IMR-90 (cell line): ENCODE results near the gene SPNS1. TPM values are rescaled to one million over a fixed set of nuclear protein-coding genes. Genes with fewer than 3 reads are reported as not detected.

Experiments
- ATAC-seq: fragments of 200-7000 bp; cut with Tn5 transposase; 2 replicates; pipeline ENCODE4 v1.9.1; 2020; ENCODE audit warnings: low read depth, mild to moderate bottlenecking, moderate library complexity
- BruUV-seq: library from RNA; stranded (reverse); fragments of 400-500 nt; replicated peaks from 2 replicates; lab custom pipeline; 2021; lab: Mats Ljungman, UMichigan
- CTCF ChIA-PET: fragments of 300-600 bp; formaldehyde crosslinking; extraction: SDS; loops from one replicate; lab custom pipeline; 2021; ENCODE audit warnings: antibody characterized with exemption; lab: Yijun Ruan, JAX
- POLR2A ChIA-PET: fragments of 300-600 bp; sonication (Branson Sonifier 250); formaldehyde crosslinking; loops from one replicate; lab custom pipeline; 2022; ENCODE audit warnings: antibody characterized with exemption; ENCODE audit not compliant: unreplicated experiment; lab: Charles Lee
- DNase-seq: peaks from one replicate; pipeline ENCODE4 v3.0.0; 2013
- H2AFZ ChIP-seq: replicated peaks from 2 replicates; pipeline ENCODE3; 2013; ENCODE audit warnings: low read length, mild to moderate bottlenecking; ENCODE audit not compliant: poor library complexity
- H2AK5ac ChIP-seq: 2 replicates; pipeline ENCODE4 v1.6.1; 2013; ENCODE audit warnings: low read depth, low read length, inconsistent platforms
- H2AK9ac ChIP-seq: replicated peaks from 2 replicates; pipeline ENCODE3; 2013; ENCODE audit warnings: mild to moderate bottlenecking, low read depth, low read length, moderate library complexity; ENCODE audit not compliant: poor library complexity
- H2BK120ac ChIP-seq: 2 replicates; pipeline ENCODE4 v1.6.1; 2013; ENCODE audit warnings: low read depth, low read length, inconsistent platforms
- H2BK15ac ChIP-seq: 3 replicates; pipeline ENCODE4 v1.6.1; 2013; ENCODE audit warnings: low read depth, low read length, inconsistent platforms
- H2BK20ac ChIP-seq: 2 replicates; pipeline ENCODE4 v1.6.1; 2013; ENCODE audit warnings: low read depth, mild to moderate bottlenecking, inconsistent platforms, low read length, moderate library complexity
- H2BK5ac ChIP-seq: 2 replicates; pipeline ENCODE4 v1.6.1; 2013; ENCODE audit warnings: mild to moderate bottlenecking, low read depth, low read length, inconsistent platforms; ENCODE audit not compliant: poor library complexity, severe bottlenecking
- H3K14ac ChIP-seq: replicated peaks from 2 replicates; pipeline ENCODE4 v1.6.1; 2013; ENCODE audit warnings: low read depth, low read length, inconsistent platforms
- H3K18ac ChIP-seq: 2 replicates; pipeline ENCODE4 v1.6.1; 2013; ENCODE audit warnings: low read depth, low read length, control low read depth
- H3K23ac ChIP-seq: 2 replicates; pipeline ENCODE4 v1.6.1; 2013; ENCODE audit warnings: low read depth, low read length, inconsistent platforms
- H3K27ac ChIP-seq: 2 replicates; pipeline ENCODE4 v1.5.1; 2013; ENCODE audit warnings: mild to moderate bottlenecking, control low read depth, low read length; ENCODE audit not compliant: insufficient read depth
- H3K27me3 ChIP-seq: 2 replicates; pipeline ENCODE4 v1.6.1; 2013; ENCODE audit warnings: low read length; ENCODE audit not compliant: control insufficient read depth, insufficient read depth
- H3K36me3 ChIP-seq: 2 replicates; pipeline ENCODE4 v1.6.1; 2013; ENCODE audit warnings: low read length, mixed read lengths; ENCODE audit not compliant: control insufficient read depth, insufficient read depth
- H3K4ac ChIP-seq: 2 replicates; pipeline ENCODE4 v1.6.1; 2013; ENCODE audit warnings: low read depth, low read length, inconsistent platforms
- H3K4me1 ChIP-seq: 2 replicates; pipeline ENCODE4 v1.6.1; 2013; ENCODE audit warnings: low read length, mixed read lengths; ENCODE audit not compliant: control insufficient read depth, insufficient read depth
- H3K4me2 ChIP-seq: 2 replicates; pipeline ENCODE4 v1.6.1; 2013; ENCODE audit warnings: low read depth, mild to moderate bottlenecking, control low read depth, low read length, moderate library complexity
- H3K4me3 ChIP-seq: 2 replicates; pipeline ENCODE4 v1.5.1; 2013; ENCODE audit warnings: low read depth, mild to moderate bottlenecking, control low read depth, low read length, moderate library complexity; ENCODE audit not compliant: insufficient read depth
- H3K56ac ChIP-seq: 2 replicates; pipeline ENCODE4 v1.6.1; 2013; ENCODE audit warnings: low read length, inconsistent platforms; ENCODE audit not compliant: insufficient read depth; ENCODE audit errors: extremely low read depth
- H3K79me1 ChIP-seq, 2 experiments: 2 replicates each; pipeline ENCODE4 v1.6.1; 2013; ENCODE audit warnings: low read length in 2 of 2, inconsistent platforms in 1 of 2, low read depth in 1 of 2
- H3K9ac ChIP-seq: 2 replicates; pipeline ENCODE4 v1.6.1; 2013; ENCODE audit warnings: low read depth, low read length, control low read depth
- H3K9me1 ChIP-seq: 2 replicates; pipeline ENCODE4 v1.6.1; 2013; ENCODE audit warnings: low read length, inconsistent platforms; ENCODE audit not compliant: insufficient read depth
- H3K9me3 ChIP-seq: 2 replicates; pipeline ENCODE4 v1.6.1; 2013; ENCODE audit warnings: low read length; ENCODE audit not compliant: control insufficient read depth, insufficient read depth
- H4K20me1 ChIP-seq: 2 replicates; pipeline ENCODE4 v1.6.1; 2013; ENCODE audit warnings: low read length, inconsistent platforms; ENCODE audit not compliant: insufficient read depth
- H4K5ac ChIP-seq: 2 replicates; pipeline ENCODE4 v1.6.1; 2013; ENCODE audit warnings: mild to moderate bottlenecking, low read depth, low read length, control low read depth
- H4K8ac ChIP-seq, 2 experiments: 2 replicates each; pipeline ENCODE4 v1.6.1; 2013; ENCODE audit warnings: low read depth in 2 of 2, low read length in 2 of 2, control low read depth in 1 of 2, inconsistent platforms in 1 of 2
- H4K91ac ChIP-seq: 2 replicates; pipeline ENCODE4 v1.6.1; 2013; ENCODE audit warnings: low read depth, low read length, inconsistent platforms; ENCODE audit not compliant: insufficient read depth
- BHLHE40 ChIP-seq: fragments of 150-350 bp; IDR thresholded peaks from 2 replicates; pipeline ENCODE4 v1.6.1; 2016; ENCODE audit warnings: mild to moderate bottlenecking, low read depth, low read length
- CEBPB ChIP-seq: IDR thresholded peaks from 2 replicates; pipeline ENCODE4 v1.6.1; 2012; ENCODE audit warnings: low read depth, low read length, improper control_type of control experiment
- CHD1 ChIP-seq: IDR thresholded peaks from 2 replicates; pipeline ENCODE4 v1.6.1; 2012; ENCODE audit warnings: low read depth, low read length, improper control_type of control experiment
- ELK1 ChIP-seq: fragments of 150-350 bp; IDR thresholded peaks from 2 replicates; pipeline ENCODE4 v1.6.1; 2016; ENCODE audit warnings: low read depth, mild to moderate bottlenecking, low read length, moderate library complexity, borderline replicate concordance
- FOS ChIP-seq: fragments of 150-350 bp; IDR thresholded peaks from 2 replicates; pipeline ENCODE4 v1.6.1; 2016; ENCODE audit warnings: low read depth, low read length
- MAFK ChIP-seq: IDR thresholded peaks from 2 replicates; pipeline ENCODE4 v1.6.1; 2012; ENCODE audit warnings: low read depth, low read length, improper control_type of control experiment
- MAZ ChIP-seq: IDR thresholded peaks from 2 replicates; pipeline ENCODE4 v1.6.1; 2012; ENCODE audit warnings: low read depth, mild to moderate bottlenecking, low read length, improper control_type of control experiment, moderate library complexity, borderline replicate concordance
- MXI1 ChIP-seq: IDR thresholded peaks from 2 replicates; pipeline ENCODE4 v1.6.1; 2012; ENCODE audit warnings: low read depth, mild to moderate bottlenecking, low read length, moderate library complexity, borderline replicate concordance
- NFE2L2 ChIP-seq: fragments of 150-350 bp; IDR thresholded peaks from 2 replicates; pipeline ENCODE4 v1.6.1; 2016; ENCODE audit warnings: low read depth, mild to moderate bottlenecking, low read length
- POLR2A ChIP-seq: IDR thresholded peaks from 2 replicates; pipeline ENCODE4 v1.6.1; 2012; ENCODE audit warnings: mild to moderate bottlenecking, low read depth, low read length
- RAD21 ChIP-seq: IDR thresholded peaks from 2 replicates; pipeline ENCODE4 v1.6.1; 2012; ENCODE audit warnings: low read length, improper control_type of control experiment
- RCOR1 ChIP-seq: IDR thresholded peaks from 2 replicates; pipeline ENCODE4 v1.6.1; 2012; ENCODE audit warnings: mild to moderate bottlenecking, low read length, improper control_type of control experiment; ENCODE audit not compliant: insufficient replicate concordance
- RFX5 ChIP-seq: IDR thresholded peaks from 2 replicates; pipeline ENCODE4 v1.8.0; 2012; ENCODE audit warnings: low read depth, mild to moderate bottlenecking, low read length, moderate library complexity
- SMC3 ChIP-seq: fragments of 150-350 bp; IDR thresholded peaks from 2 replicates; pipeline ENCODE4 v1.6.1; 2016; ENCODE audit warnings: low read depth, mild to moderate bottlenecking, antibody characterized with exemption, low read length, moderate library complexity
- WGBS, 2 experiments: methylation state at CpG; one replicate each; pipeline versions ENCODE4 v1.1.5 to v1.1.7; 2013; ENCODE audit warnings: missing lambda C conversion rate in 2 of 2; ENCODE audit not compliant: insufficient read length in 1 of 2; ENCODE audit errors: extremely low coverage in 2 of 2; 5-methylcytosine and 5-hydroxymethylcytosine counted together
- dilution Hi-C: fragments of 300-500 bp; cut with HindIII; formaldehyde crosslinking; loops from one replicate; pipeline ENCODE4 v1.14.3; 2018; ENCODE audit warnings: low sequenced_read_pairs; ENCODE audit not compliant: unreplicated experiment
- in situ Hi-C: fragments of 300-500 bp; cut with MboI; formaldehyde crosslinking; loops from 3 replicates; pipeline ENCODE4 v1.14.3; 2019; ENCODE audit warnings: low sequenced_read_pairs, inconsistent platforms, mixed read lengths
- intact Hi-C: fragments of 100-400 bp; cut with micrococcal nuclease; formaldehyde crosslinking; loops from 2 replicates; pipeline ENCODE4 v1.10.0; 2022
- polyA plus RNA-seq, 3 experiments: library from polyadenylated mRNA; depleted of rRNA; stranded (reverse); fragments of >200 nt; gene quantifications; 2 replicates each; pipeline ENCODE4 v1.2.3, GENCODE V29; 2012; ENCODE audit warnings: low replicate concordance in 1 of 3
- total RNA-seq: library from RNA; depleted of rRNA; stranded (reverse); fragments of >200 nt; gene quantifications from 2 replicates; pipeline ENCODE4 v1.2.3, GENCODE V29; 2012
- TF ChIP-seq, protein P1 (sequence below): conservative IDR thresholded peaks from 2 replicates; pipeline ENCODE4 v1.5.1; 2012; ENCODE audit warnings: mild to moderate bottlenecking, low read depth, low read length, improper control_type of control experiment
- TF ChIP-seq, protein P2 (sequence below): fragments of 150-350 bp; IDR thresholded peaks from 2 replicates; pipeline ENCODE4 v1.6.1; 2017; ENCODE audit warnings: mild to moderate bottlenecking, antibody characterized with exemption, low read length, low read depth

SPNS1 gene
- total and polyA plus RNA-seq, 2 of the 4 experiments (the other 2 are of a cell fraction): 4.7 to 37.3 TPM

DNA sequence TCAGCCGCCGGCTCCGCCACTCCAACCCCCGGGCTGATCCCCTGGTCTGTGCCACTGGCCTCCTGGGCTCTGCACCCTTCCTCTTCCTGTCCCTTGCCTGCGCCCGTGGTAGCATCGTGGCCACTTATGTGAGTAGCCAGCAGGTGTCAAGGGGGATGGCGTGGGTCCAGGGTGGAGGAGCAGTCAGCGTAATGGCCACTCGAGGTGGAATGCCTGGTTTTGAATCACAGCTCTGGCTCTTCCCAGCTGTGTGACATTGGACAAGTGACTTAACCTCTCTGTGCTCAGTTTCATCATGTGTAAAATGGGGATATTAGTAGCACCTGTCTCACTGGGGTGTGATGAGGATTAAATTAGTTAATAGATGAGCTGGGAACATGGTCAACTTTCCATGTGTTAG is 7.8 kb downstream of the SPNS1 start:
- in situ Hi-C loops (no loop called here), intact Hi-C loops (no loop called here), dilution Hi-C loops (no loop called here)
- peaks cover 6 to 26% of the 10 kb centered on the region in 2 experiments; a peak in 3 of 4 replicates for H3K79me1 ChIP-seq
- H2AK9ac ChIP-seq: no peak overlapping the region
- H4K20me1 ChIP-seq: 0 out of 2 replicates have a peak, but pooled peaks cover 3% of the 10 kb centered on the region
- H3K27me3 ChIP-seq: no peaks in the 10 kb centered on the region
- no peak overlapping the region for H3K9ac ChIP-seq
- no TSS peak for BruUV-seq
- TF ChIP-seq ELK1 (no peak), RAD21 (no peak), RFX5 (no peak), FOS (no peak), CHD1 (no peak), POLR2A (no peak), MAZ (no peak), NFE2L2 (no peak), MXI1 (no peak), SMC3 (no peak), CEBPB (no peak), RCOR1 (no peak), MAFK (no peak), BHLHE40 (no peak)
- TF ChIP-seq, protein P1, sequence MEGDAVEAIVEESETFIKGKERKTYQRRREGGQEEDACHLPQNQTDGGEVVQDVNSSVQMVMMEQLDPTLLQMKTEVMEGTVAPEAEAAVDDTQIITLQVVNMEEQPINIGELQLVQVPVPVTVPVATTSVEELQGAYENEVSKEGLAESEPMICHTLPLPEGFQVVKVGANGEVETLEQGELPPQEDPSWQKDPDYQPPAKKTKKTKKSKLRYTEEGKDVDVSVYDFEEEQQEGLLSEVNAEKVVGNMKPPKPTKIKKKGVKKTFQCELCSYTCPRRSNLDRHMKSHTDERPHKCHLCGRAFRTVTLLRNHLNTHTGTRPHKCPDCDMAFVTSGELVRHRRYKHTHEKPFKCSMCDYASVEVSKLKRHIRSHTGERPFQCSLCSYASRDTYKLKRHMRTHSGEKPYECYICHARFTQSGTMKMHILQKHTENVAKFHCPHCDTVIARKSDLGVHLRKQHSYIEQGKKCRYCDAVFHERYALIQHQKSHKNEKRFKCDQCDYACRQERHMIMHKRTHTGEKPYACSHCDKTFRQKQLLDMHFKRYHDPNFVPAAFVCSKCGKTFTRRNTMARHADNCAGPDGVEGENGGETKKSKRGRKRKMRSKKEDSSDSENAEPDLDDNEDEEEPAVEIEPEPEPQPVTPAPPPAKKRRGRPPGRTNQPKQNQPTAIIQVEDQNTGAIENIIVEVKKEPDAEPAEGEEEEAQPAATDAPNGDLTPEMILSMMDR: no peak
- TF ChIP-seq, protein P2, sequence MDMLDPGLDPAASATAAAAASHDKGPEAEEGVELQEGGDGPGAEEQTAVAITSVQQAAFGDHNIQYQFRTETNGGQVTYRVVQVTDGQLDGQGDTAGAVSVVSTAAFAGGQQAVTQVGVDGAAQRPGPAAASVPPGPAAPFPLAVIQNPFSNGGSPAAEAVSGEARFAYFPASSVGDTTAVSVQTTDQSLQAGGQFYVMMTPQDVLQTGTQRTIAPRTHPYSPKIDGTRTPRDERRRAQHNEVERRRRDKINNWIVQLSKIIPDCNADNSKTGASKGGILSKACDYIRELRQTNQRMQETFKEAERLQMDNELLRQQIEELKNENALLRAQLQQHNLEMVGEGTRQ: no peak
- H2AK5ac ChIP-seq: no peak overlapping the region
- H4K8ac ChIP-seq: no peak overlapping the region
- no peak overlapping the region for H3K23ac ChIP-seq
- H3K4me2 ChIP-seq: no peak overlapping the region
- POLR2A ChIA-PET: no interaction called here
- no peak overlapping the region for H2BK20ac ChIP-seq
- H2BK5ac ChIP-seq: no peak overlapping the region
- CTCF ChIA-PET: no interaction called here
- no peak overlapping the region for H3K56ac ChIP-seq
- no peak overlapping the region for H3K4me3 ChIP-seq
- peaks cover 1% of the 10 kb centered on the region; the same call in 1 of the 2 replicates for H3K9me1 ChIP-seq
- H3K36me3 ChIP-seq: peaks cover 70% of the 10 kb centered on the region
- H3K18ac ChIP-seq: no peak overlapping the region
- no peak overlapping the region for H2BK15ac ChIP-seq
- no peak overlapping the region for H4K91ac ChIP-seq
- DNase-seq: no peak
- WGBS, 2 experiments: no CpG with 5 or more reads among the region's 10 CpGs
- H3K27ac ChIP-seq: no peak overlapping the region
- no peak overlapping the region for H2BK120ac ChIP-seq
- no peak overlapping the region for H3K4ac ChIP-seq
- peaks cover 5% of the 10 kb centered on the region for H3K9me3 ChIP-seq
- H2AFZ ChIP-seq: no peak overlapping the region
- H3K4me1 ChIP-seq: no peaks in the 10 kb centered on the region
- no peak for ATAC-seq
- H3K14ac ChIP-seq: no peak overlapping the region
- no peak overlapping the region for H4K5ac ChIP-seq
